Osteoblast (primary cell): ENCODE results near the gene ELOVL3. TPM values are rescaled to one million over a fixed set of nuclear protein-coding genes. Genes with fewer than 3 reads are reported as not detected.
A peak's percentile ranks its signal among the peaks of the same experiment; 100 is the strongest.

Experiments
- DNase-seq: peaks from one replicate; pipeline ENCODE4 v3.0.0; 2011; ENCODE audit warnings: low spot score, mixed read lengths; ENCODE audit not compliant: insufficient read length; ENCODE audit errors: missing footprints
- H2AFZ ChIP-seq: 2 replicates; pipeline ENCODE4 v1.6.0; 2011; ENCODE audit warnings: mild to moderate bottlenecking, low read length
- H3K27ac ChIP-seq: 2 replicates; pipeline ENCODE4 v1.5.1; 2011; ENCODE audit warnings: mild to moderate bottlenecking, low read depth, low read length, moderate library complexity
- H3K27me3 ChIP-seq: 2 replicates; pipeline ENCODE4 v1.6.0; 2012; ENCODE audit warnings: mild to moderate bottlenecking, control low read depth, inconsistent platforms, low read length, moderate library complexity; ENCODE audit not compliant: insufficient read depth
- H3K36me3 ChIP-seq: 2 replicates; pipeline ENCODE4 v1.5.1; 2011; ENCODE audit warnings: mild to moderate bottlenecking, low read length, control low read depth, moderate library complexity; ENCODE audit not compliant: insufficient read depth
- H3K4me1 ChIP-seq: 2 replicates; pipeline ENCODE4 v1.5.1; 2011; ENCODE audit warnings: mild to moderate bottlenecking, low read length, control low read depth, moderate library complexity; ENCODE audit not compliant: insufficient read depth
- H3K4me2 ChIP-seq: 2 replicates; pipeline ENCODE4 v1.6.0; 2011; ENCODE audit warnings: mild to moderate bottlenecking, low read length; ENCODE audit not compliant: insufficient read depth
- H3K4me3 ChIP-seq: fragments of 200-600 bp; sonication (generic); 3 replicates; pipeline ENCODE4 v1.5.1; 2012; ENCODE audit warnings: mild to moderate bottlenecking, low read length, inconsistent platforms; ENCODE audit not compliant: insufficient read depth
- H3K79me2 ChIP-seq: 2 replicates; pipeline ENCODE4 v1.6.0; 2012; ENCODE audit warnings: mild to moderate bottlenecking, low read length, control low read depth, inconsistent platforms; ENCODE audit not compliant: insufficient read depth
- H3K9me3 ChIP-seq: 2 replicates; pipeline ENCODE4 v1.5.1; 2011; ENCODE audit warnings: low read depth, low read length, control low read depth
- H4K20me1 ChIP-seq: 2 replicates; pipeline ENCODE4 v1.6.0; 2012; ENCODE audit warnings: mild to moderate bottlenecking, low read length, control low read depth; ENCODE audit not compliant: insufficient read depth
- total RNA-seq: library from RNA; depleted of rRNA; stranded (reverse); fragments of >200 nt; gene quantifications from 2 replicates; pipeline ENCODE4 v1.2.3, GENCODE V29; 2012
- TF ChIP-seq, protein P1 (sequence below): IDR thresholded peaks from 2 replicates; pipeline ENCODE4 v1.5.1; 2011; ENCODE audit warnings: mild to moderate bottlenecking, low read depth, low read length, moderate library complexity; ENCODE audit errors: extremely low read depth

Gene ELOVL3
- total RNA-seq, 1 donor = 2.2 TPM

DNA sequence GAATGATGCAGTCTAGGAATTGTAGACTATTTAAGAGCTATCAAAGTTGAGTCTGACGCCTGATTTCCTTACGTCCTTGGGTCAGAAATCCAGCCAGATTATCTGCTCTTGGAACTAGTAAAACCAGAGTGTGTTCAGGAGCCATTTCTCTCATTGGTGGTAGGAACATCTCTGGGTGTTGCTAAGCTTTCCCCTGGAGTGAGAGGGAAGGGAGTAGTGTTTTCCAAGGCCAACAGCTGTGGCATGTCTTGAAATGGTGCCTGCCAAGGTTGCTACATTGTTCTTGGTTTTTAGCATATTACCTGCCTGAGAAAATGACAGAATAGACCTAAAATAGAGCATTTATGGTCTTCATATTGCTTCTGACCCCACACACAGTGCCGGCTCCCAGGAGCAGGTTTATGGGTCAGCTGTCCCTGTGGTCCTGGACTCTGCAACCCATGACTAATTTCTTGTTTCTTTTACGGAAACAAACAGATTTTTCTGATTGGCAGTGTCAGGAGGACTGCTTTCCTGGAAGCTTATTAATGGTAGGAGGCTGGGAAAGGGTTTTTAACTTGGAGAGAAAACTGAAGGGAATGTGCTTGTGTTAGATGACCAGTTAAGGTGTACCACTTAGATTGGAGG, 36.8 kb downstream of the ELOVL3 start:
- Histone ChIP-seq H3K4me1 (peaks cover 32% of the 10 kb centered on the region), H4K20me1 (peaks cover 63% of the 10 kb centered on the region), H3K36me3 (peaks cover 28% of the 10 kb centered on the region), H3K79me2 (peaks cover 76% of the 10 kb centered on the region), H3K27me3 (no peaks in the 10 kb centered on the region), H3K27ac (peak overlapping the region; percentile 10), H3K4me3 (no peak overlapping the region), H3K9me3 (no peaks in the 10 kb centered on the region), H3K4me2 (no peak overlapping the region), H2AFZ (no peak overlapping the region)
- TF ChIP-seq, protein P1, sequence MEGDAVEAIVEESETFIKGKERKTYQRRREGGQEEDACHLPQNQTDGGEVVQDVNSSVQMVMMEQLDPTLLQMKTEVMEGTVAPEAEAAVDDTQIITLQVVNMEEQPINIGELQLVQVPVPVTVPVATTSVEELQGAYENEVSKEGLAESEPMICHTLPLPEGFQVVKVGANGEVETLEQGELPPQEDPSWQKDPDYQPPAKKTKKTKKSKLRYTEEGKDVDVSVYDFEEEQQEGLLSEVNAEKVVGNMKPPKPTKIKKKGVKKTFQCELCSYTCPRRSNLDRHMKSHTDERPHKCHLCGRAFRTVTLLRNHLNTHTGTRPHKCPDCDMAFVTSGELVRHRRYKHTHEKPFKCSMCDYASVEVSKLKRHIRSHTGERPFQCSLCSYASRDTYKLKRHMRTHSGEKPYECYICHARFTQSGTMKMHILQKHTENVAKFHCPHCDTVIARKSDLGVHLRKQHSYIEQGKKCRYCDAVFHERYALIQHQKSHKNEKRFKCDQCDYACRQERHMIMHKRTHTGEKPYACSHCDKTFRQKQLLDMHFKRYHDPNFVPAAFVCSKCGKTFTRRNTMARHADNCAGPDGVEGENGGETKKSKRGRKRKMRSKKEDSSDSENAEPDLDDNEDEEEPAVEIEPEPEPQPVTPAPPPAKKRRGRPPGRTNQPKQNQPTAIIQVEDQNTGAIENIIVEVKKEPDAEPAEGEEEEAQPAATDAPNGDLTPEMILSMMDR = no peak
- no peak for DNase-seq

DNA sequence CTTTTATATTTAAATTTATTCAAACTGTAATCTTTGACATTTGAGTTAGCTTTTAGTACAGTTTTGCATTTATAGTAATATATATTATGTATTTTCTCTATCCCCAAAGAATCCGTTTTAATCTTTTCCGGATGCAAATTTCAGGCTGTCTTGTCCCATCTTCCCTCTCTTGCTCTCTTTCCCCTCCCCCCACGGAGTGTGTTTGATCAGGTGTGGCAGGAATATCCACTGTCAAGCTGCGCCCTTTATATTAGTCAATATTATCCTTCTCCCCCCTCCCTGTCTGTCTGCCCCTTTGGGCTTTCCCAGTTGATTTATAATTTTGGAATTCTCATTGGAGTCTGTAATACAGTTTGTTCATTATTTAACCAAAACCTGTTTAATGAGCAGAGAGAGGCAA, 38.3 kb downstream of the ELOVL3 start:
- H3K4me2 ChIP-seq = no peak overlapping the region
- no peak for DNase-seq
- TF ChIP-seq, protein P1 = no peak
- peaks cover 68% of the 10 kb centered on the region for H4K20me1 ChIP-seq
- H2AFZ ChIP-seq = no peak overlapping the region
- no peaks in the 10 kb centered on the region for H3K9me3 ChIP-seq
- no peak overlapping the region for H3K4me3 ChIP-seq
- peaks cover 21% of the 10 kb centered on the region for H3K36me3 ChIP-seq
- peaks cover 67% of the 10 kb centered on the region for H3K79me2 ChIP-seq
- no peaks in the 10 kb centered on the region for H3K27me3 ChIP-seq
- no peak overlapping the region for H3K27ac ChIP-seq
- H3K4me1 ChIP-seq = peaks cover 47% of the 10 kb centered on the region

DNA sequence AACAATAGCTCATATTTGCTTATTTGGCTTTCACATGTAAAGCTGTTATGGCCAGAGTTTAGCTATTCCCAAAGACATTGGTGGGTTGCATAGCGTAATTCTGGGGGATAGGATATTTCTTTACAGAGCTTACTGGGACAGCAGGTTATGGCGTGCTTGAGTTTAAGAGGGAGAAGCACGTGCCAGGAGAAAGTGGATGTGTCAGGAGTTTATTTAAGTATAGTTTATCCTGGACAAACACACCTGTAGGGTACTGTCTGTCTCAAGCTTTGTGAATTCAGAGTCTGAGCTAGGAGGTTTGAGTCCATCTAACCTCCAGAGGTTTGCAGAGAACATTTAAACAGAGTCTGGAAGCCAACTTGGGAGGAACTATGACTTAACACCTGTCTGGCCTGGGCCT, 40.6 kb downstream of the ELOVL3 start:
- DNase-seq = no peak
- no peak overlapping the region for H2AFZ ChIP-seq
- no peak overlapping the region for H3K4me2 ChIP-seq
- peaks cover 64% of the 10 kb centered on the region for H4K20me1 ChIP-seq
- TF ChIP-seq, protein P1 = no peak
- H3K79me2 ChIP-seq = peaks cover 72% of the 10 kb centered on the region
- H3K27me3 ChIP-seq = no peaks in the 10 kb centered on the region
- no peaks in the 10 kb centered on the region for H3K9me3 ChIP-seq
- H3K36me3 ChIP-seq = peaks cover 13% of the 10 kb centered on the region
- H3K4me3 ChIP-seq = no peak overlapping the region
- peaks cover 39% of the 10 kb centered on the region for H3K4me1 ChIP-seq
- no peak overlapping the region for H3K27ac ChIP-seq

DNA sequence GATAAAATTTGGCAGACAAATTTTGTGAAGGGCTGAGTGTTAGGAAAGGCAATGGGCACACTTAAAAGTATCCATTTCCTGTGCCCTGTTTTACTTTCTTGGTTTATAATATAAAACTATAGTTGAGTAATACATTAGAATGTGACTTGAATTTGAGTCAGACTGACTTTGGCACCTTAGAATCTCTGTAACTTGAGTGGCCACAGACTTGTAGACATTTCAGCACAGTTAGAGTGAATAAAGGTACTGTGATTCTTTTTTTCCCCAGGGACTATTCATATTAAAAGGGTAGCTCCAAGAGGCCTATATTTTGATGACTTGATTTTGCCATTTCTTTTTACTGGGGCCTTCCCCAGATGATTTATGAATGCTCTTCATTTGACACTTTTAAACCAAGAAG, 41.6 kb downstream of the ELOVL3 start:
- Histone ChIP-seq H3K4me1 (peaks cover 28% of the 10 kb centered on the region), H3K36me3 (peaks cover 5% of the 10 kb centered on the region), H2AFZ (no peak overlapping the region), H3K27ac (peak overlapping the region; percentile 26), H3K27me3 (no peaks in the 10 kb centered on the region), H4K20me1 (peaks cover 62% of the 10 kb centered on the region), H3K4me2 (peak overlapping the region; percentile 28), H3K9me3 (no peaks in the 10 kb centered on the region), H3K79me2 (peaks cover 74% of the 10 kb centered on the region), H3K4me3 (no peak overlapping the region)
- TF ChIP-seq, protein P1 = no peak
- DNase-seq = no peak
